GM23338 (cell line): ENCODE results near the gene ZNF532.

ENCODE experiments used
- CREB1 ChIP-seq: fragments of 250-450 bp; sonication (Bioruptor Pico); IDR thresholded peaks from 2 replicates; pipeline ENCODE4 v1.5.0; 2020; ENCODE audit warnings: low read depth, mild to moderate bottlenecking, moderate library complexity
- EZH2 ChIP-seq: fragments of 200-600 bp; sonication (generic); IDR thresholded peaks from one replicate; pipeline ENCODE4 v1.8.0; 2017; ENCODE audit warnings: antibody characterized with exemption, mild to moderate bottlenecking, low read depth; ENCODE audit not compliant: unreplicated experiment
- EZH2phosphoT487 ChIP-seq: fragments of 200-600 bp; sonication (generic); IDR thresholded peaks from one replicate; pipeline ENCODE4 v1.8.1; 2018; ENCODE audit warnings: antibody characterized with exemption; ENCODE audit not compliant: unreplicated experiment
- JUNB ChIP-seq: IDR thresholded peaks from one replicate; pipeline ENCODE4 v1.6.1; 2016; ENCODE audit warnings: antibody characterized with exemption; ENCODE audit not compliant: unreplicated experiment
- POLR2AphosphoS5 ChIP-seq: IDR thresholded peaks from 2 replicates; pipeline ENCODE4 v1.6.1; 2016; ENCODE audit warnings: antibody characterized with exemption, low read depth
- REST ChIP-seq: IDR thresholded peaks from one replicate; pipeline ENCODE4 v1.6.1; 2018; ENCODE audit warnings: antibody characterized with exemption; ENCODE audit not compliant: unreplicated experiment
- TF ChIP-seq, protein P1 (sequence below), 2 experiments: fragments of 200-600 bp in 1 of 2; sonication (generic) in 1 of 2; conservative IDR thresholded peaks; 2 replicates each; pipeline versions ENCODE4 v1.5.1 to v1.6.1; 2016 to 2017; ENCODE audit warnings: antibody characterized with exemption in 2 of 2, low read depth in 2 of 2, mild to moderate bottlenecking in 2 of 2, moderate library complexity in 1 of 2
- TF ChIP-seq, protein P2 (sequence below): fragments of 250-450 bp; sonication (Bioruptor Pico); IDR thresholded peaks from 2 replicates; pipeline ENCODE4 v1.5.0; 2020; ENCODE audit warnings: mild to moderate bottlenecking, moderate library complexity
- TF ChIP-seq, protein P3 (sequence below): IDR thresholded peaks from 2 replicates; pipeline ENCODE4 v1.6.1; 2016; ENCODE audit warnings: antibody characterized with exemption

GRCh38 chr18:58827428-58827827 lies 37.2 kb upstream of the ZNF532 start:
- TF ChIP-seq EZH2 (no peak), REST (no peak), CREB1 (CRISPR knock-in tag) (no peak), POLR2AphosphoS5 (no peak), JUNB (no peak), EZH2phosphoT487 (no peak)
- TF ChIP-seq, protein P1, sequence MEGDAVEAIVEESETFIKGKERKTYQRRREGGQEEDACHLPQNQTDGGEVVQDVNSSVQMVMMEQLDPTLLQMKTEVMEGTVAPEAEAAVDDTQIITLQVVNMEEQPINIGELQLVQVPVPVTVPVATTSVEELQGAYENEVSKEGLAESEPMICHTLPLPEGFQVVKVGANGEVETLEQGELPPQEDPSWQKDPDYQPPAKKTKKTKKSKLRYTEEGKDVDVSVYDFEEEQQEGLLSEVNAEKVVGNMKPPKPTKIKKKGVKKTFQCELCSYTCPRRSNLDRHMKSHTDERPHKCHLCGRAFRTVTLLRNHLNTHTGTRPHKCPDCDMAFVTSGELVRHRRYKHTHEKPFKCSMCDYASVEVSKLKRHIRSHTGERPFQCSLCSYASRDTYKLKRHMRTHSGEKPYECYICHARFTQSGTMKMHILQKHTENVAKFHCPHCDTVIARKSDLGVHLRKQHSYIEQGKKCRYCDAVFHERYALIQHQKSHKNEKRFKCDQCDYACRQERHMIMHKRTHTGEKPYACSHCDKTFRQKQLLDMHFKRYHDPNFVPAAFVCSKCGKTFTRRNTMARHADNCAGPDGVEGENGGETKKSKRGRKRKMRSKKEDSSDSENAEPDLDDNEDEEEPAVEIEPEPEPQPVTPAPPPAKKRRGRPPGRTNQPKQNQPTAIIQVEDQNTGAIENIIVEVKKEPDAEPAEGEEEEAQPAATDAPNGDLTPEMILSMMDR (conservative IDR thresholded peaks at IDR 0.05; ENCODE audit: low read depth in 2 of 2) = no peak
- TF ChIP-seq, protein P2, sequence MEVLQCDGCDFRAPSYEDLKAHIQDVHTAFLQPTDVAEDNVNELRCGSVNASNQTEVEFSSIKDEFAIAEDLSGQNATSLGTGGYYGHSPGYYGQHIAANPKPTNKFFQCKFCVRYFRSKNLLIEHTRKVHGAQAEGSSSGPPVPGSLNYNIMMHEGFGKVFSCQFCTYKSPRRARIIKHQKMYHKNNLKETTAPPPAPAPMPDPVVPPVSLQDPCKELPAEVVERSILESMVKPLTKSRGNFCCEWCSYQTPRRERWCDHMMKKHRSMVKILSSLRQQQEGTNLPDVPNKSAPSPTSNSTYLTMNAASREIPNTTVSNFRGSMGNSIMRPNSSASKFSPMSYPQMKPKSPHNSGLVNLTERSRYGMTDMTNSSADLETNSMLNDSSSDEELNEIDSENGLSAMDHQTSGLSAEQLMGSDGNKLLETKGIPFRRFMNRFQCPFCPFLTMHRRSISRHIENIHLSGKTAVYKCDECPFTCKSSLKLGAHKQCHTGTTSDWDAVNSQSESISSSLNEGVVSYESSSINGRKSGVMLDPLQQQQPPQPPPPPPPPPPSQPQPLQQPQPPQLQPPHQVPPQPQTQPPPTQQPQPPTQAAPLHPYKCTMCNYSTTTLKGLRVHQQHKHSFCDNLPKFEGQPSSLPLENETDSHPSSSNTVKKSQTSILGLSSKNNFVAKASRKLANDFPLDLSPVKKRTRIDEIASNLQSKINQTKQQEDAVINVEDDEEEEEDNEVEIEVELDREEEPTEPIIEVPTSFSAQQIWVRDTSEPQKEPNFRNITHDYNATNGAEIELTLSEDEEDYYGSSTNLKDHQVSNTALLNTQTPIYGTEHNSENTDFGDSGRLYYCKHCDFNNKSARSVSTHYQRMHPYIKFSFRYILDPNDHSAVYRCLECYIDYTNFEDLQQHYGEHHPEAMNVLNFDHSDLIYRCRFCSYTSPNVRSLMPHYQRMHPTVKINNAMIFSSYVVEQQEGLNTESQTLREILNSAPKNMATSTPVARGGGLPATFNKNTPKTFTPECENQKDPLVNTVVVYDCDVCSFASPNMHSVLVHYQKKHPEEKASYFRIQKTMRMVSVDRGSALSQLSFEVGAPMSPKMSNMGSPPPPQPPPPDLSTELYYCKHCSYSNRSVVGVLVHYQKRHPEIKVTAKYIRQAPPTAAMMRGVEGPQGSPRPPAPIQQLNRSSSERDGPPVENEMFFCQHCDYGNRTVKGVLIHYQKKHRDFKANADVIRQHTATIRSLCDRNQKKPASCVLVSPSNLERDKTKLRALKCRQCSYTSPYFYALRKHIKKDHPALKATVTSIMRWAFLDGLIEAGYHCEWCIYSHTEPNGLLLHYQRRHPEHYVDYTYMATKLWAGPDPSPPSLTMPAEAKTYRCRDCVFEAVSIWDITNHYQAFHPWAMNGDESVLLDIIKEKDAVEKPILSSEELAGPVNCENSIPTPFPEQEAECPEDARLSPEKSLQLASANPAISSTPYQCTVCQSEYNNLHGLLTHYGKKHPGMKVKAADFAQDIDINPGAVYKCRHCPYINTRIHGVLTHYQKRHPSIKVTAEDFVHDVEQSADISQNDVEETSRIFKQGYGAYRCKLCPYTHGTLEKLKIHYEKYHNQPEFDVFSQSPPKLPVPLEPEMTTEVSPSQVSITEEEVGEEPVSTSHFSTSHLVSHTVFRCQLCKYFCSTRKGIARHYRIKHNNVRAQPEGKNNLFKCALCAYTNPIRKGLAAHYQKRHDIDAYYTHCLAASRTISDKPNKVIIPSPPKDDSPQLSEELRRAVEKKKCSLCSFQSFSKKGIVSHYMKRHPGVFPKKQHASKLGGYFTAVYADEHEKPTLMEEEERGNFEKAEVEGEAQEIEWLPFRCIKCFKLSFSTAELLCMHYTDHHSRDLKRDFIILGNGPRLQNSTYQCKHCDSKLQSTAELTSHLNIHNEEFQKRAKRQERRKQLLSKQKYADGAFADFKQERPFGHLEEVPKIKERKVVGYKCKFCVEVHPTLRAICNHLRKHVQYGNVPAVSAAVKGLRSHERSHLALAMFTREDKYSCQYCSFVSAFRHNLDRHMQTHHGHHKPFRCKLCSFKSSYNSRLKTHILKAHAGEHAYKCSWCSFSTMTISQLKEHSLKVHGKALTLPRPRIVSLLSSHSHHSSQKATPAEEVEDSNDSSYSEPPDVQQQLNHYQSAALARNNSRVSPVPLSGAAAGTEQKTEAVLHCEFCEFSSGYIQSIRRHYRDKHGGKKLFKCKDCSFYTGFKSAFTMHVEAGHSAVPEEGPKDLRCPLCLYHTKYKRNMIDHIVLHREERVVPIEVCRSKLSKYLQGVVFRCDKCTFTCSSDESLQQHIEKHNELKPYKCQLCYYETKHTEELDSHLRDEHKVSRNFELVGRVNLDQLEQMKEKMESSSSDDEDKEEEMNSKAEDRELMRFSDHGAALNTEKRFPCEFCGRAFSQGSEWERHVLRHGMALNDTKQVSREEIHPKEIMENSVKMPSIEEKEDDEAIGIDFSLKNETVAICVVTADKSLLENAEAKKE (CRISPR knock-in tag) = no peak
- TF ChIP-seq, protein P3, sequence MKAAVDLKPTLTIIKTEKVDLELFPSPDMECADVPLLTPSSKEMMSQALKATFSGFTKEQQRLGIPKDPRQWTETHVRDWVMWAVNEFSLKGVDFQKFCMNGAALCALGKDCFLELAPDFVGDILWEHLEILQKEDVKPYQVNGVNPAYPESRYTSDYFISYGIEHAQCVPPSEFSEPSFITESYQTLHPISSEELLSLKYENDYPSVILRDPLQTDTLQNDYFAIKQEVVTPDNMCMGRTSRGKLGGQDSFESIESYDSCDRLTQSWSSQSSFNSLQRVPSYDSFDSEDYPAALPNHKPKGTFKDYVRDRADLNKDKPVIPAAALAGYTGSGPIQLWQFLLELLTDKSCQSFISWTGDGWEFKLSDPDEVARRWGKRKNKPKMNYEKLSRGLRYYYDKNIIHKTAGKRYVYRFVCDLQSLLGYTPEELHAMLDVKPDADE = no peak
